Stimulated activated naive CD4-positive, alpha-beta T cell (primary cell): ENCODE data around the gene ING3.

ENCODE experiments used
- DNase-seq, 6 experiments: peaks; one replicate each; lab custom pipeline; 2025; lab: John Stamatoyannopoulos, UW

The ING3 gene

GRCh38 chr7:120950539-120951308 lies at the start of gene ING3:
Gene ING3 (plus strand): TSS chr7:120950777. CDS start chr7:120950897, 120 bp downstream.
- DNase-seq, result peak; percentile 96 to 100 (median 98)

- DNase-seq, result no peak
These were observed 35.1 kb upstream of the ING3 start for GRCh38 chr7:120915314-120916105.

- no peak for DNase-seq
These were observed 34.5 kb upstream of the ING3 start for GRCh38 chr7:120916121-120916520.

GRCh38 chr7:120916538-120916937 lies 34.0 kb upstream of the ING3 start:
- DNase-seq, result no peak

GRCh38 chr7:120919466-120919865 lies 31.1 kb upstream of the ING3 start:
- DNase-seq, result no peak

GRCh38 chr7:120920034-120920433 lies 30.5 kb upstream of the ING3 start:
- DNase-seq, result no peak

GRCh38 chr7:120920591-120921274 lies 29.8 kb upstream of the ING3 start:
- DNase-seq, result no peak

GRCh38 chr7:120924837-120925236 lies 25.7 kb upstream of the ING3 start:
- DNase-seq, result no peak

GRCh38 chr7:120925392-120925791 lies 25.2 kb upstream of the ING3 start:
- no peak for DNase-seq

GRCh38 chr7:120926943-120927346 lies 23.6 kb upstream of the ING3 start:
- DNase-seq, result no peak

- no peak for DNase-seq
These were observed 23.0 kb upstream of the ING3 start for GRCh38 chr7:120927454-120928103.

GRCh38 chr7:120931243-120931642 lies 19.3 kb upstream of the ING3 start:
- no peak for DNase-seq

GRCh38 chr7:120933475-120933874 lies 17.1 kb upstream of the ING3 start:
- no peak for DNase-seq

- DNase-seq, result no peak
These were observed 11.2 kb upstream of the ING3 start for GRCh38 chr7:120939345-120939744.

GRCh38 chr7:120941064-120941463 lies 9.5 kb upstream of the ING3 start:
- DNase-seq, result peak in 1 of 6 experiments; percentile 8

- no peak for DNase-seq
These were observed 8.7 kb upstream of the ING3 start for GRCh38 chr7:120941856-120942255.

- DNase-seq, result no peak
These were observed 7.7 kb upstream of the ING3 start for GRCh38 chr7:120942861-120943260.

- no peak for DNase-seq
These were observed 5.6 kb upstream of the ING3 start for GRCh38 chr7:120944826-120945562.

- no peak for DNase-seq
These were observed 2.6 kb upstream of the ING3 start for GRCh38 chr7:120947980-120948379.

- no peak for DNase-seq
These were observed 1.1 kb upstream of the ING3 start for GRCh38 chr7:120949393-120949911.

- DNase-seq, result no peak
These were observed 509 bp upstream of the ING3 start for GRCh38 chr7:120949998-120950538.
